Left ventricle myocardium superior (tissue), 1 donor: ENCODE data around the gene STING1. TPM values are rescaled to one million over a fixed set of nuclear protein-coding genes. Genes with fewer than 3 reads are reported as not detected.

ENCODE experiments used
- ATAC-seq: fragments of 200-7000 bp; cut with Tn5 transposase; one replicate; pipeline ENCODE4 v1.9.1; 2020; ENCODE audit warnings: mild to moderate bottlenecking, moderate library complexity
- DNase-seq: peaks from one replicate; pipeline ENCODE4 v3.0.0-alpha.2; 2020
- intact Hi-C: fragments of 100-400 bp; cut with micrococcal nuclease; formaldehyde crosslinking; loops from one replicate; pipeline ENCODE4 v1.11.0; 2022
- total RNA-seq: library from RNA; stranded (reverse); fragmentation: NEBNext Ultra II Directional; extraction: Animal tissue kit (Norgen Biotek cat#: 25700); gene quantifications from one replicate; pipeline ENCODE4 v1.2.1, GENCODE V29; 2021
- donor health status: DM: no; HTN: yes; CAD: no; lungs with severe emphysema.

STING1 gene
- total RNA-seq, 1 donor from 2014 or later = 46.3 TPM

- intact Hi-C loops = no loop called here
- no peak for DNase-seq
- ATAC-seq = peak; percentile 55
Observed at GRCh38 chr5:139474890-139475791, 7.4 kb downstream of the STING1 start.

DNA sequence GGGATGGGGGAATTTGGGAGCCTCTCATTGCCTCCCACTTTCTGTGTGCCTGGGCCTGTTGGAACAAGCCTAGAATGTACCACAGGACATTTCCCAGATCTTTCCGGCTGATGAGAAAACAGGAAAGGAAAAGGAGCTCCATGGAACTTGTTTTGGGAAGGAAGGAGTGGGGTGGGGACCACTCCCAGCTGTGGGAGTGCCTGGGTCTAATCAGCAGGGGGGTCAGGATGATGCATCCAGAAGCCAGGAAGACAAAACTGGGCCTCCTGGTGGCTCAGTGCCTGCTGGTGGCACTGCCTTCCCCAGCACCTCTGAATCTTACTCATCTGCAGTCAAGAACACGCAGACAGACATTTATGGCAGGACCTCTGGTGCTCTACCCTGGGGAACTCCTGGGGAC lies 9.0 kb downstream of the STING1 start:
- no peak for ATAC-seq
- intact Hi-C loops = no loop called here
- DNase-seq = no peak

GRCh38 chr5:139473105-139473504 lies 9.5 kb downstream of the STING1 start:
- intact Hi-C loops = no loop called here
- no peak for DNase-seq
- no peak for ATAC-seq

GRCh38 chr5:139472386-139473030 lies 10.1 kb downstream of the STING1 start:
- intact Hi-C loops = no loop called here
- ATAC-seq (no peak), DNase-seq (no peak)

- DNase-seq (no peak), ATAC-seq (no peak)
- intact Hi-C loops = no loop called here
Observed at GRCh38 chr5:139470821-139471300, 11.7 kb downstream of the STING1 start, which contains the start of gene SMIM33. TSS of gene SMIM33 (plus strand) at chr5:139471004. CDS start at chr5:139471122, 118 bp downstream.

DNA sequence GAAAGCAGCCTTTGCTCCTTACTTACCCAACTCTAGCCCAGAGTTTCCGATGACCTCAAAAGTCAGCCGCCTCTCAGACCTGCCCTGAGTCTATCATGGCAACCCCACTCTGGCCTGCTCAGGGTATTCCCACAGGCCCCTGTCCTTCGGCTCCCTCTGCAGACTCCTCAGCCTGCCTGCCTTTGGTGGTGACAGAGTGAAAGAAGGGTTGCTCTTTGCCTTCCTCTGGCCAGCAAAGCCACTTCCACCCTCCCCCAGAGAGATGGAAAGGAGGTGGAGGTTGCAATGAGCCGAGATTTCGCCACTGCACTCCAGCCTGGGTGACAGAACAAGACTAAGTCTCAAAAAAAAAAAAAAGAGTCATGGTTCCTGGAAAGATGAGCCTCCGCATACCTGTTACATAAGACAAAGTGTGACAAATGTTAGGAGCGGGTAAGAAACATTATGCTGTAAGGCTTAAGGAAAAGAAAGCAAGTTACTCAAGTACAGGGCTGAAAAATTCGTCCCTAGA lies 14.1 kb downstream of the STING1 start:
- intact Hi-C loops = no loop called here
- peak; percentile 22 for ATAC-seq
- no peak for DNase-seq

GRCh38 chr5:139462586-139463276 lies 19.8 kb downstream of the STING1 start, which contains the start of gene ECSCR:
TSS of gene ECSCR (minus strand) at chr5:139462743. CDS start at chr5:139462670, 73 bp downstream.
- peak; percentile 76 for ATAC-seq
- no peak for DNase-seq
- intact Hi-C loops = no loop called here

GRCh38 chr5:139461698-139462097 lies 20.9 kb downstream of the STING1 start:
- DNase-seq = no peak
- intact Hi-C loops = no loop called here
- ATAC-seq = peak; percentile 41

GRCh38 chr5:139461176-139461575 lies 21.4 kb downstream of the STING1 start:
- ATAC-seq (peak; percentile 28), DNase-seq (no peak)
- intact Hi-C loops = no loop called here

DNA sequence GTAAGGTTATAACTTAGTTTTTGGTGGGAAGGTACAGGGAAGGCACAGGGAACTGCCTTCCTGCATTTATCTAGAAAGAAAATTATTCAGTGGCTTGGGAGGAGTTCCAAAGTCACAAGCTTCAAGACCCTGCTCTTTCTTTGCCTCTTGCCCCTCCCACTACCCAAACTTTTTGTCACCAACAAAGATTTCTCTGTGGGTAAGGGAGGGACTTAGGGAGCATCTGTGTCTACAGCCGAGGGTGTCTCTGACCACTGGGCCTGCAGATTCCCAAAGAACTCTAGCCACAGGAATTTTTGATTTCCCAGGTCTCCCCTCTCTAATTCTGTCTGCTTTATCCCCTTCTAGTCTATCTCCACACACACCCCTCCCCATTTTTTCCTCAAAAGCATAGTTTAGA lies 22.1 kb downstream of the STING1 start:
- ATAC-seq (no peak), DNase-seq (no peak)
- intact Hi-C loops = no loop called here

GRCh38 chr5:139459451-139459934 lies 23.1 kb downstream of the STING1 start:
- ATAC-seq (peak; percentile 49), DNase-seq (peak; percentile 49)
- intact Hi-C loops = no loop called here

DNA sequence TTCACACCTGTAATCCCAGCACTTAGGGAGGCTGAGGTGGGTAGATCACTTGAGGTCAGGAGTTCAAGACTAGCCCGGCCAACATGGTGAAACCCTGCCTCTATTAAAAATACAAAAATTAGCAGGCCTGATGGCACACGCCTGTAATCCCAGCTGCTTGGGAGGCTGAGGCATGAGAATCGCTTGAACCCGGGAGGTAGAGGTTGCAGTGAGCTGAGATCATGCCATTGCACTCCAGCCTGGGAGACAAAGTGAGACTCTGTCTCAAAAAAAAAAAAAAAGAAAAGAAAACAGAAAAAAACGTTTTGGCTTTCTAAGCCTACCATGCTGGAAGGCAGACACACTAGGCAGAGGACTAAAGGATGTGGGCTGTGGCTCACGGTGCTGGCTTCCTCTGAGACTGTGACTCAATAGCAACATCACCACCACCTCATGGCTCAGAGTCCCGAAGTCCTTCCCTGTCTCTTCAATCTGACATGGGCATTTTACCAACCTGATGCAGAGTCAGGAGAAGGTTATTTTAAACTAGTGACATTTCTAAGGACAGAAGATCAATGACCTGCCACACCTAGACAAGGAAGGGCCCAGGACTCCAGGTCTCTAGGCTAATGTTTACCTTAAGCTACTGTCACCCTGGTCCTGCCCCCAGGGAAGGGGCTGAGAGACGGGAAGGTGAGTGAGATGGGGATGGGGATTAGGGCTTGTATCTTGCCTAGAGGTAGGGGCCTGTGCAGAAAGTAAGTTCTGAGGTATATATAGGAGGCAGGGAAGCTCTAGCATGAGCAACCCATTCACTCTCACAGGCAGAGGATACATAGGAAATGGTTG lies 23.8 kb downstream of the STING1 start:
- ATAC-seq (peak; percentile 41), DNase-seq (no peak)
- intact Hi-C loops = no loop called here

DNA sequence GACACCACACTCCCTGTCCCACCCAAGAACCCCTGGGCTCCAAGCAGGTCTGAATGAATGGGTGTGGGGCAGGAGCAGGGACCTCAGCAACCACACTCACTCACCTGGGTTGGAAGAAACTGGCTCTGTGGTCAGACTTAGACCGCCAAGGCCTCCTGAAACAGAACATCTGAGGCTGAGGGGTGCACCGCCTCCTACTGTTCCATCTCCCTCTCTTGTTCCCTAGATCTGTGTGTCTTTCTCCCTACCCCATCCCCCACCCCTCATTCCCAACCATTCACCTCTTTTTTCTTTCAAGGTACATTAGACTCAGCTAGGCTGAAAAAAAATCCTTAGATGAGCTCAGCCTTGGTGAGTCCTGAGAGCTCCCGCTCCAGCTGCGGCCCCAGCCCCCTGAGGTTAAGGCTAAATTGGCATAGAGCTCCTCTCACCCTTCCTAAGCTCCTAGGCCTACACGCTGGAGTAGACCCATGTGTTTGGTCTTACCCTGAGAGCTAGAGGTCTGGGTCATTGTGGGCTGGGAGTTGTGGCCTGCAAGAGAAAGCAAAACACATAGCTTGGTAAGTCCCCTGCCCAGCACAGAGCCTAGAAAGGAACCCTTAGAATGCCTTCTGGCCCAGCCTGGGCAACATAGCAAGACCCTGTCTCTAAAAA lies 24.8 kb downstream of the STING1 start:
- intact Hi-C loops = no loop called here
- no peak for ATAC-seq
- no peak for DNase-seq

DNA sequence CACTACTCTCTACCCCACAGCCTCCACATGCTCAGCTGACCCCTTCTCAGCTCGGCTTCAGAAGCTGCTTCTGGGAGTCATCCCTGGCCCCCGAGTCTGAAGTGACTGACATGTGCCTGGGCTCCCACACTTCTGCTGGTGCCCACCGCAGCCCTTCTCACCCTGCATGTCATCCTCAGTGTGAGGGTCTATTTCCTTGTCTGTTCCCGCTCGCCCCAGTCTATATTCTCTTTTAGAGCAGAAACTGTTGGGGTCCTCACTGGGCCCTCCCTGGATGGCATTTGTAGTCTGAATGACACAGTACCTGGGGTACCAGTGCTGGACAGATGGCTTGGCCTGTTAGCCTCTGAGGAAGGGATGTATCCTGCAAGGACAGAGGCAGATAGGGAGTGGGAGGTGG lies 25.3 kb downstream of the STING1 start:
- intact Hi-C loops = no loop called here
- DNase-seq = no peak
- no peak for ATAC-seq

GRCh38 chr5:139456776-139457175 lies 25.8 kb downstream of the STING1 start:
- intact Hi-C loops = no loop called here
- ATAC-seq = no peak

GRCh38 chr5:139454568-139455290 lies 27.8 kb downstream of the STING1 start:
- no peak for ATAC-seq
- DNase-seq = no peak
- intact Hi-C loops = no loop called here

More at GRCh38 chr5:139456776-139457175, 25.8 kb downstream of the STING1 start:
- no peak for DNase-seq
